HepG2 (cell line): ENCODE results near the gene NHLH2.

Source experiments
- BRCA1 ChIP-seq: sonication (generic); formaldehyde crosslinking; IDR thresholded peaks from 2 replicates; pipeline ENCODE4 v1.4.0; 2020; ENCODE audit warnings: missing genetic modification reagents
- CREM ChIP-seq, 2 experiments: sonication (generic) in 1 of 2; formaldehyde crosslinking in 1 of 2; IDR thresholded peaks; 2 replicates each; pipeline versions ENCODE4 v1.4.0 to v1.6.1; 2016 to 2020; ENCODE audit warnings: antibody characterized with exemption in 1 of 2, mild to moderate bottlenecking in 1 of 2, missing genetic modification reagents in 1 of 2
- CTCF ChIP-seq: sonication (generic); formaldehyde crosslinking; IDR thresholded peaks from 2 replicates; pipeline ENCODE4 v1.5.0; 2020; ENCODE audit warnings: mild to moderate bottlenecking, missing genetic modification reagents, moderate library complexity
- HNRNPL ChIP-seq: fragments of 200-400 bp; formaldehyde crosslinking; IDR thresholded peaks from 2 replicates; pipeline ENCODE4 v1.6.1; 2017; ENCODE audit warnings: mild to moderate bottlenecking, low read depth, low read length
- ZNF556 ChIP-seq: sonication (generic); formaldehyde crosslinking; IDR thresholded peaks from 2 replicates; pipeline ENCODE4 v1.4.0; 2020; ENCODE audit warnings: mild to moderate bottlenecking, missing genetic modification reagents, borderline replicate concordance
- ZNF567 ChIP-seq: sonication (generic); formaldehyde crosslinking; IDR thresholded peaks from 2 replicates; pipeline ENCODE4 v1.8.1; 2023; ENCODE audit warnings: mild to moderate bottlenecking, missing genetic modification reagents, borderline replicate concordance
- ZNF770 ChIP-seq: sonication (generic); formaldehyde crosslinking; IDR thresholded peaks from 2 replicates; pipeline ENCODE4 v1.5.0; 2020; ENCODE audit warnings: mild to moderate bottlenecking, missing genetic modification reagents

- no peak for TF ChIP-seq BRCA1 (CRISPR knock-in tag)
- no peak for TF ChIP-seq ZNF770
- TF ChIP-seq CTCF = no peak
- no peak for TF ChIP-seq CREM (IDR thresholded peaks at IDR 0.05)
- TF ChIP-seq CREM (CRISPR knock-in tag; IDR thresholded peaks at IDR 0.05) = no peak
- no peak for TF ChIP-seq HNRNPL
- TF ChIP-seq ZNF567 (CRISPR knock-in tag) = no peak
- TF ChIP-seq ZNF556 (CRISPR knock-in tag) = no peak
Observed at GRCh38 chr1:115842948-115843347, 2.0 kb upstream of the NHLH2 start.
